ENCODE results near the gene GCK.
"Not testable (repeated sequence)": the region's sequence is repeated elsewhere in the genome, so short reads cannot be mapped to it uniquely, and the experiment has no call there.

The GCK gene

GRCh38 chr7:44201813-44202212 is 12.6 kb upstream of the GCK start:
- DNase-seq (ENCODE audit: low read depth): peak; percentile 46

DNA sequence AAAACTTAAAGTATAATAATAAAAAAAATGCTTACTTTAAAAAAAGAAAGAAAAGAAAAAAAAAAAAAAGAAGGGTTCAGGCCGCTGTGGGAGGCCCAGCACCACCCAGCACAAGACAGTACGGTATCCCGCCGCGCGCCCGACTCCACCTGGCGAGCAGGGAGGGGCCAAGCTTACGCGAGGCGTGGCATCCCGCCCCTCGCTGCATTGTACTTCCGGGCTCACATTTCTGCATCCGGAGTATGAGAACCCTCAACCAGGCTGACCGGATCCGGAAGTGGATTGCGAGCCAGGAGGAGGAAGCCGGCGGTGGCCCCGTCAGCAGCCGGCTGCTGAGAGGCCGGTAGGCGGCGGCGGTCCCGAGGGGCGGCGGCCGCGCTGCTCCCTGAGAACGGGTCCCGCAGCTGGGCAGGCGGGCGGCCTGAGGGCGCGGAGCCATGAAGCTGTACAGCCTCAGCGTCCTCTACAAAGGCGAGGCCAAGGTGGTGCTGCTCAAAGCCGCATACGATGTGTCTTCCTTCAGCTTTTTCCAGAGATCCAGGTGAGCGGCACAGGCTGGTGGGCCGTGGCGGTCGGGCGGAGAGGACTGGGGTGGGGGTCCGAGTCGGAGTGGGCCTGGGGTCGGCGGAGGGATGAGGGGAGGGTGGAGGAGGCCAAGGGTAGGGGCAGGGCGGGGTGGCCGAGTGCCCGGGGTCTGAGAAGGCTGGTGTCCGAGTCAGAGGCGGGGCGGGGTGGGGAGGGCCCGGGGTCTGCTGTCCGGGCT is 11.6 kb upstream of the GCK start, which contains the start of gene YKT6:
Gene YKT6 (plus strand): TSS at position 280 of the 763 bp plus-strand sequence. CDS start 158 bp downstream, at position 438.
- DNase-seq (ENCODE audit: low read depth): peak; percentile 99

- not testable (repeated sequence) for DNase-seq (ENCODE audit: low read depth)
These were observed 10.9 kb upstream of the GCK start for GRCh38 chr7:44200163-44200562.

DNA sequence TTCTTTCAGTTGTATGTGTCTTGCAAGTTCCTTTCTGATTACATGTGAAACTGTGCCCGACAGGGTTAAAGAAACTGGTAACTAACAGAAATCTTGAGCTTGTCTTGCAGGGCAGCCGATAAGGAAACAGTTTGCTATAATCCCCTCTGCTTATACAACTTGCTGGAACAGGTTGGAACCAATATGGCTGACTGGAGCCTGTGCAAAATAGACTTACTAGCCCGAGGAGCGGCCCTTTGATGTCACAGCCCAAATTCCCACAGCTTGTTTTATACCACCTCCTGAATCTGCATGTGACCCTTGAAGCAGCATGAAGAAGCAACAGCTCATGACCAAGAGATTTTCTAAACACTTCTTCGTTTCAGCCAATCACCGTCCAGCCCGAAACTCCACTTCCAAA is 8.2 kb upstream of the GCK start:
- no peak for DNase-seq (ENCODE audit: low read depth)

GRCh38 chr7:44196450-44196872 is 7.2 kb upstream of the GCK start:
- DNase-seq (ENCODE audit: low read depth): peak; percentile 74

- DNase-seq (ENCODE audit: low read depth): peak; percentile 20
These were observed 6.7 kb upstream of the GCK start for GRCh38 chr7:44195889-44196288.

- no peak for DNase-seq (ENCODE audit: low read depth)
These were observed 5.4 kb upstream of the GCK start for GRCh38 chr7:44194562-44195145.

DNA sequence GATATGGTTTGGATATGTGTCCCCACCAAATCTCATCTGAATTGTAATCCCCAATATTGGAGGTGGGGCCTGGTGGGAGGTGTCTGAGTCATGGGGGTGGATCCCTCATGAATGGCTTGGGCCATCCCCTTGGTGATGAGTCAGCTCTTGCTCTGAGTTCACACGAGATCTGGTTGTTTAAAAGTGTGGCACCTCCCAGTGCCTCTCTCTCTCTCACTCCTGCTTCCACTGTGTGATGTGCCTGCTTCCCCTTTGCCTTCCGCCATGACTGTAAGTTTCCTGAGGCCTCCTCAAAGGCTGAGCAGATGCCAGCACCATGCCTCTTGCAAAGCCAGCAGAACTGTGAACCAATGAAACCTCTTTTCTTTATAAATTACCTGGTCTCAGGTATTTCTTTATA is 4.8 kb upstream of the GCK start:
- peak; percentile 66 for DNase-seq (ENCODE audit: low read depth)

DNA sequence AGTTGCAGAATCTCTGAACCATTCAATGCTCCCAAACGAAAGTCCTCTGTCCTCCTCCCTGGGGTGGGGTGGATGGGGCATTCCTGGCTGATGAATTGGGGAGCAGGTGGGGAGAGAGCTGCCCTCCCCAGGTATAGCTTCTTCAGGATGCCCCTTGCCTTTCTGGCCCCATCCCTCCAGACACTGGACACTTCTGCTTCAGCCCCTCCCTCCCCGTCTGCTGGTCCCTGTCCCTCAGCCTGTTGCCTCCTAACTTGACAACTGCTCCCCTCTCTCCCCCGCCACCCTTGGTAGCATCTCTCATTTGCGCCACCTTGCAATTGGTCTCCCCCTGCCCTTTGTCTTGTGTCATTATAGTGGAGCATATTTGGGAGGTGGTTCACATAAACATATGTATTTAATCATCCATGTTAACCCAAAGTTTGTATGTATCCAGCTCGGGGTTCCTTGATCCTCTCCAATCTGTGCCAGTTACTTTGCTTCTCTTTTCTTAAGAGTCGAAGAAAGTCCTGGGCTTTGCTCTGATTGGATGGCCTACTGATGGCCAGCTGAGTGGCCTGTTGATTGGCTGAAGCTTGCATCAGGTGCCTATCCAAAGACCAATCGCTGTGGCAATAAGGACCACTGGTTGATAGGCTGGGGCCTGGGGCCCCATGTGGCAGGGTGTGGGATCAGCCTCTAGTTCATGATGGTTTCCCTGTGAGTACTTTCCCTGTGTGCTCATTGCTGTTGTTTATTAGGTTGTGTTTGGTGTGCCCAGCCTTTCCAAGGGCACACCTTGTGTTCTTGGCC is 4.0 kb upstream of the GCK start:
- DNase-seq (ENCODE audit: low read depth): peak; percentile 12

DNA sequence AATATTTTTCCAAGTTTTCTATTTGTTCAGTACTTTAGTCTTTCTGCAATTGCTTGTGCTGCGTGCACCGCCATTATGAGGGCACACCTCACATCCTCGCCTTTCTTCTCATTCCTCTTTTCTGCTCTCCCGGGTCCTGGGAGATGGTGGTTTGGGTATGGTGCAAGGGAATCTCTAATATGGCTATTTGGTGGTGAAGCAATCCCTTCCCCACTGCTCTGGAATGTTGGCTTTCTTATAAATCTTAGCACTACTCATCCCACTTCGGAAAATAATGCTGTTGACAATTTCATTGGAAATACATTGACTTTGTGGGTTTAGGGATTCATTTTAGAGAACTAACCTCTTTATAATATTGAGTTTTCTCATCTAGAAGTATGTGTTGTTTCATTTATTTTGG is 1.9 kb upstream of the GCK start:
- no peak for DNase-seq (ENCODE audit: low read depth)

GRCh38 chr7:44189993-44190872 is 994 bp upstream of the GCK start:
- DNase-seq (ENCODE audit: low read depth): no peak

DNA sequence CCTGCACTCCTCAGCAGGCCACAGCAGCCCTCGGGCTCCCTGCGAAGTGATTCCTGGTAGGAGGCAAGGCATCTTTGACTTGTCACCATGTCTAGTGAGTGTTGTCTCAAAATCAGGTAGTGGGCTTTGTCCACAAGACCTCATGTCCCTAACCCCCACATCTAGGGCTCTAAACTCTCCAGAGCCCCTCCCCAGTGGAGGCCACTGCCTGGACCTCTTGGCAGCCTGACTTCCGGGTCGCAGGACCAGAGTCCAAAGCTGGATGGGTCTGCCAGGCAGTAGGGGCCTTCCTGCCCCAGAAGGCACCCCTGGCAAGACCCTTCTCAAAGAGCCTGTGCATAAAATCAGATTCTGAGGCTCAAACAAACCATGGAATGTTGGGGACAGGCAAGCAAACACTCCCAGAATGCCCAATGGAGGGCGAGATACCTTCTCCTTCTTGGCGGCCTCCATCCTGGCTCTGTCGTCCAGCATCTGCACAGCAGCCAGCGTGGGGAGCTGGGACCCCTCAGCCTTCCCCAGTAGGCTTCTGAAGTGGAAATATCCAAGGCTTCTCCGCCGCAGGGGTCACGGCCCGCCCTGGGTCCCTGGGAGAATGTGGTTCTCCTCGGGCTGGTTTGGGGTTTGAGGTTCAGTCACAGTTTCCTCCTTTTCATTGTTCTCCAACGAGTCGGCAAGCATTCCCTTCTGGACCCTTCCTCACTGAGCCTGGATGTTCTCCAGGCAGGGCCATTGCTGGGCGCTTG is 586 bp downstream of the GCK start:
- DNase-seq (ENCODE audit: low read depth): no peak

DNA sequence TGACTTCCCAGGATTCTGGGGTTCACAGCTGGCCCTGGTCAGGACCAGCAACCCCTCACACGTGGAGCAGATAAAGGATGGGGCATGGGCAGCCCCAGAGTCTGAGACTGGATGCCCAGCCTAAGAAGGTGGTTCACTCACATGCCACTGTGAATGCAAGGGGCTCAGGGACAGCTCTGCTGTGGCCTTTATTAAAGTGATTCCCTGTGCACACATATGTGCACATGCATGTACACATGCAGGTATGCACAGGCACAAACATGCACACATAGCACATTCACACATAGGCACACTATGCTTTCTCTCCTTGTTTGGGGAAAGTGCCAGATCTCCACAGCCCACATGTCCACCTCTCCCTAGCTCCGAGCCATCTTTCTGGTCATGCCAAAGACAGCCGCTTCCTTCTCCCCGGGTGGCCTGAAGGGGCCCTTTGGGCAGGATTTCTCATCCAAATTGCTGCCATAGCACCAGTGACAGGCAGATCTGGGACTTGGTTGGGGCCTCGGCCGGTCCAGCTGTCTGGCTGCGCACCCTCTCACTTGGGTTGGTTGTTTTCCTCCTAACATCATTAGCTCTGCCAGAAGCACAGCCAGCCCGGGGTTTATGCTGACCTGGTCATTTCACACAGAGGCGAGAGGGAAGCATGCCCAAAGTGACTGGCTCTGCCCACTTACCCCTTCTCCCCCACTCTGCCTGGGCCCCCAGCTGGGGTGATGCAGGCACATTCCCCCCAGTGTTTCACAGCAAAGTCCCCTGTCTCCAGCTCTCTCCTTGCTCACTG is 1.4 kb downstream of the GCK start:
- DNase-seq (ENCODE audit: low read depth): no peak

DNA sequence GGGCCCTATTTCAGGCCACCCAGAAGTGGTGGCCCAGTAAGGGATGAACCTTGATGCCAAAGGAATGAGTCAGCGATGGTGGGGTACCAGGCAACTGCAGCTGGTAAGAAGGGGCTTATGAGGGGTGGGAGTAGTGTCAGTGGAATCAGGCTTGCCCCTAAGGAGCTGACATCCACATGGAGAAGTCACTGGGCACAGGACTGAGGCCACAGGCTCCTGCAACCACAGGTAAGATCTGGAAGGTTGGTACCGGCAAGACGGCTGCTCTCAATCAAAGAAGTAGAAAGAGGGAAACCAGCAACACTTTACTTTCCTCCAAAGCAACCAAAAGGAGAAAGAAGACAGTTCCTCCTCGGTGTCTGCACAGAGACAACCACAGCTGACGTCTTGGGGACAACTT is 2.5 kb downstream of the GCK start:
- no peak for DNase-seq (ENCODE audit: low read depth)

DNA sequence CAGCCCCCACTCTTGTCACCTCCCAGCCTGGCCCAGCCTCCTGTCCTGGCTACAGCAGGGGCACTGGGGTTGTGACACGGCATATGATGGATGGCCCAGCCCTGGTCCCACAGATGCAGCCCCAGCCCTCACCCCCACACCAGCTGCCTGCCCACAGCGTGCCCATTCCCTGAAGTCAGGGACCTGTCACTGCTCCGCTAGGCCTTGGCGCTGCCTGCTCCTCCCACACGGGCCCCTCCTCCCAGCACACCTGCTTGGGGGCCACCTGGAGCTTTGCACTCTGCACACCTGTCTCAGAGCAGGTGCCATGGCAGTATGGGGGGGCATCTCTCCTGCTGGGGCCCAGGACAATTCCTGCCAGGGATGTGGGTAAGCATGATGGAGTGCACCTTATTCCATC is 3.5 kb downstream of the GCK start:
- DNase-seq (ENCODE audit: low read depth): no peak

- DNase-seq (ENCODE audit: low read depth): no peak
These were observed 4.3 kb downstream of the GCK start for GRCh38 chr7:44184873-44185446.

GRCh38 chr7:44184206-44184872 is 4.9 kb downstream of the GCK start:
- DNase-seq (ENCODE audit: low read depth): peak; percentile 95

- no peak for DNase-seq (ENCODE audit: low read depth)
These were observed 5.9 kb downstream of the GCK start for GRCh38 chr7:44183386-44183785.

DNA sequence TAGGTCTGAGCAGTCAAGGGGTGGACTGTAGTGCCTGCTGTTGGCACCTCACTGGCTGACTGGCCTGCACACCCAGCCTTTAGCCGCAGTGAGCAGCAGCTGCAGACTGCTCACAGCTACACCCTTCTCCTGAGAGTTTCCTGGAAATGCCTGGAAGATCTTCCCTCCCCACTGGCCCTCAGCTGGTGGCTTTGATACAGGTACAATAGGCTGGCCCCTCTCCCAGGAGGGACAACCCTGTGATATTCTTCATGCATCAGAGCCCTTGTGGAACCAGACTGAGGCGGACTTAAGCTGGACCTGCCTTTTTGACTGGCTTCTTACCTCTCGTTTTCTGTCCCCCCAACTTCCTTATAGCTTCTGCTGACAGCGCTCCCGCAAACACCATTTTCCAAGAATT is 6.4 kb downstream of the GCK start:
- DNase-seq (ENCODE audit: low read depth): no peak

DNA sequence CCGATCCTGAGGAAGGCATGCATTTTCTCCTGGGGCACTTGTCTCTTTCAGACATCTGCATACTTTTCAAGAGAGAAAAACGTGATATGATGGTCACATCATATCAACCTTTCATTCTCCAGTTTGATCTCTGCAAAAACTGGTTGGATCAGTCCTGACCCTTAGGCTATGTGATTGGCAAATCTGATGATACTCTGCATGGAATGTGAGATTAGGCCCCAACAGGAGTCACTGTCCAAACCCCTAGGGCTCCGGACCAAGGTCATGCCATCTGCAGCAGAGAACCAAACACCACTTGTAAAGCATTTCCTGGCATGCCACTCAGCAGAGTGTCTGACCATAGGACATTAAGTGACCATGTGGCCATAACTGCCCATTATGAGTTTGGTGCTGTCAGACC is 8.6 kb downstream of the GCK start:
- DNase-seq (ENCODE audit: low read depth): no peak

All from ELR (cell line).